Measurements from ENCODE around the gene GUCY1B1. TPM values are rescaled to one million over a fixed set of nuclear protein-coding genes. Genes with fewer than 3 reads are reported as not detected.

GUCY1B1 gene
- total RNA-seq, 1 experiment from 2014 or later: 0.50 TPM

- H3K9me3 Mint-ChIP-seq: no peaks in the 10 kb centered on the region
- no peak overlapping the region for H3K4ac ChIP-seq (ENCODE audit: low read depth, low read length)
Observed at GRCh38 chr4:155819066-155819465, 60.2 kb downstream of the GUCY1B1 start.

More at GRCh38 chr4:155819066-155819465, 60.2 kb downstream of the GUCY1B1 start:
- Mint-ChIP-seq H3K4me3 (no peak overlapping the region), H3K36me3 (ENCODE audit: insufficient read depth in 1 of 3, low read depth in 3 of 3) (no peaks in the 10 kb centered on the region), H3K27ac (no peak overlapping the region), H3K4me1 (peaks cover 12 to 17% of the 10 kb centered on the region in 2 experiments), H3K27me3 (ENCODE audit: low read depth) (no peaks in the 10 kb centered on the region)
- Histone ChIP-seq H4K91ac (ENCODE audit: insufficient read length, low read depth, low read length) (no peak overlapping the region), H3K9ac (ENCODE audit: extremely low read depth, insufficient read length, low read length) (no peak overlapping the region), H3K14ac (ENCODE audit: insufficient read depth, low read length) (no peak overlapping the region), H3K27me3 (ENCODE audit: insufficient read depth, low read length) (no peaks in the 10 kb centered on the region), H4K8ac (replicated peaks; ENCODE audit: insufficient read length, low read depth, low read length) (no peak overlapping the region), H3K4me1 (ENCODE audit: insufficient read depth, low read length) (no peaks in the 10 kb centered on the region), H3K79me2 (ENCODE audit: insufficient read depth, low read length) (no peaks in the 10 kb centered on the region), H4K20me1 (ENCODE audit: control insufficient read depth, insufficient read depth, insufficient read length) (no peaks in the 10 kb centered on the region), H4K5ac (ENCODE audit: insufficient read length, low read depth, low read length) (no peak overlapping the region), H2BK20ac (ENCODE audit: low read depth, low read length, poor library complexity, severe bottlenecking) (no peak overlapping the region), H3K56ac (ENCODE audit: insufficient read length, low read depth, low read length) (no peak overlapping the region), H3K4me2 (ENCODE audit: insufficient read depth, insufficient read length, low read length) (no peak overlapping the region), H2BK120ac (ENCODE audit: low read depth, low read length, poor library complexity, severe bottlenecking) (no peak overlapping the region), H3K9me3 (ENCODE audit: control insufficient read depth, low read depth, low read length) (no peaks in the 10 kb centered on the region), H3K79me1 (ENCODE audit: insufficient read depth, low read depth, low read length, poor library complexity, severe bottlenecking) (no peaks in the 10 kb centered on the region), H3K27ac (ENCODE audit: insufficient read length, low read depth, low read length) (no peak overlapping the region), H2BK12ac (ENCODE audit: insufficient read length, low read depth, low read length) (no peak overlapping the region), H3T11ph (ENCODE audit: low read length) (no peak overlapping the region), H3K23me2 (ENCODE audit: insufficient read length, low read depth, low read length, poor library complexity, severe bottlenecking) (no peaks in the 10 kb centered on the region), H2BK5ac (ENCODE audit: insufficient read length, low read length) (no peak overlapping the region), H3K18ac (ENCODE audit: insufficient read length, low read depth, low read length) (no peak overlapping the region), H3K23ac (ENCODE audit: insufficient read length, low read depth, low read length) (no peak overlapping the region), H2BK15ac (ENCODE audit: low read depth, low read length) (no peak overlapping the region), H2AK5ac (ENCODE audit: insufficient read length, low read length) (no peak overlapping the region), H2AFZ (ENCODE audit: low read length) (no peak overlapping the region)
- no peak for TF ChIP-seq CTCF (conservative IDR thresholded peaks at IDR 0.05)
- no peak for DNase-seq
- whole genome bisulfite sequencing (ENCODE audit: extremely low coverage, insufficient read length, low lambda C conversion rate): no CpG with 5 or more reads among the region's 1 CpG

All from H9 (cell line).